GM18511 (cell line): Measurements from ENCODE around the gene GAL.
"Not testable (repeated sequence)": the region's sequence is repeated elsewhere in the genome, so short reads cannot be mapped to it uniquely, and the experiment has no call there.

Experiments
- ATAC-seq: cut with Tn5 transposase; IDR thresholded peaks from one replicate; pipeline ENCODE4 v1.9.1; 2021; ENCODE audit warnings: mild to moderate bottlenecking, moderate library complexity; ENCODE audit not compliant: unreplicated experiment

The GAL gene, protein sequence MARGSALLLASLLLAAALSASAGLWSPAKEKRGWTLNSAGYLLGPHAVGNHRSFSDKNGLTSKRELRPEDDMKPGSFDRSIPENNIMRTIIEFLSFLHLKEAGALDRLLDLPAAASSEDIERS

DNA sequence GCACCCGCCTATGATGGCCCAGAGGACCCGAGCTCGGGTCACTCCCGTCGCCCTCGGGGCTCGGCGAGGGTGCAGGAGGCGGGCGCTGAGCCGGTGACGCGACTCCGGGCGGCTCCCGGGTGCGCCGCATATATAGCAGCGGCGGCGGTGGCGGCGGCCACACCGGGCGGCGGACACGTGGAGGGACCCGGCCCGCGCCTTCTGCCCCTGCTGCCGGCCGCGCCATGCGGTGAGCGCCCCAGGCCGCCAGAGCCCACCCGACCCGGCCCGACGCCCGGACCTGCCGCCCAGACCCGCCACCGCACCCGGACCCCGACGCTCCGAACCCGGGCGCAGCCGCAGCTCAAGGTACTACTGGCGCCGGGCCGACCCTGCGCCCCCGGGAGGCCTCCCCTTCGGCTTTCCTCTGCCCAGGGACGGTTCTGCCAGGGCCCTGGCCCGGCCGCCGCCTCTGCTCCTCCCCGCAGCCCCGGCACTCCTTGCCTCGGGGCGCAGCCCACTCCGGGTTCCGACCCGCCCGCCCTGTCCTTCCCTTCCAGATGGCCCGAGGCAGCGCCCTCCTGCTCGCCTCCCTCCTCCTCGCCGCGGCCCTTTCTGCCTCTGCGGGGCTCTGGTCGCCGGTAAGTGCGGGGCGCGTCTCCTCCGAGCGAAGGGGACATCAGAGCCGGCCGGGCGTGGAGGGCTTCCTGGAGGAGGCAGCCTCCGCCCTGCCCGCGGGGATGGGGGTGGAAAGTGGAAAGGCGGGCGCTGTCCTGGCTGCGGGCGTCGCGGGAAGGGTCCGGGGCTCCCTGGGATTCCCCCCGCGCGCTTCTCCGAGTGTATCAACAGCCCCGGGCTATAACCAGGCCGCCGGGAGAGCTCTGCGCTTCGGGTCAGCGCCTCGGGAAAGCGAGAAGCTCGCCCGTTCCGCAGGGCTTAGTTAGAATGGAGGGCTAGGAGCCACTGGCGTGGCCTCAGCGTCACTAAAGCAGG, at the start of gene GAL:
Gene GAL, plus strand, starts transcription at position 160 of the 972 bp plus-strand sequence. Its CDS starts 380 bp downstream, at position 540.
- no peak for ATAC-seq

DNA sequence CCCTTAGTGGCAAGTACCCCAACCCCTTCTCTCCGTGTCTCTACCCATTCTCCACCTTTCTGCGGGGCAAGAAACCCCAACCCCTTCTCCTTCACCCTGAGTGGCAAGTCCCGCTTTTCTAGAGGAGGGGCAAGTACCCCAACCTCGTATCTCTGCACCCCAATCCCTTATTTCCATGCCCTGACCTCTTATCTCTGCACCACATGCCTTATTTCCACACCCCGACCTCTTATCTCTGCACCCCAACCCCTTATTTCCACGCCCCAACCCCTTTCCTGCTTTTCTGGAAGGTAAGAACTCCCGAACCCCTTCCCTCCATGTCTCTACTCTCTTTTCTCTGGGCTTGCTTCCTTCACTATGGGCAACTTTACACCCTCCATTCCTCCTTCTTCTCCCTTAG, 49.7 kb upstream of the GAL start:
- not testable (repeated sequence) for ATAC-seq

DNA sequence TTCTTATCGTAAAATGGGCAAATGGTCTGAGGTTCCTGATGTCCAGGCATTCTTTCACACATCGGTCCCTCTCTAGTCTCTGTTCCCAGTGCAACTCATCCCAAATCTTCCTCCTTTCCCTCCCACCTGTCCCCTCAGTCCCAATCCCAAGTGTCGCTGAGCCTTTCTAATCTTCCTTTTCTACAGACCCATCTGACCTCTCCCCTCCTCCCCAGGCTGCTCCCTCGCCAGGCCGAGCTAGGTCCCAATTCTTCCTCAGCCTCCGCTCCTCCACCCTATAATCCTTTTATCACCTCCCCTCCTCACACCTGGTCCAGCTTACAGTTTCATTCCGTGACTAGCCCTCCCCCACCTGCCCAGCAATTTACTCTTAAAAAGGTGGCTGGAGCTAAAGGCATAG, 49.2 kb upstream of the GAL start:
- ATAC-seq = not testable (repeated sequence)

DNA sequence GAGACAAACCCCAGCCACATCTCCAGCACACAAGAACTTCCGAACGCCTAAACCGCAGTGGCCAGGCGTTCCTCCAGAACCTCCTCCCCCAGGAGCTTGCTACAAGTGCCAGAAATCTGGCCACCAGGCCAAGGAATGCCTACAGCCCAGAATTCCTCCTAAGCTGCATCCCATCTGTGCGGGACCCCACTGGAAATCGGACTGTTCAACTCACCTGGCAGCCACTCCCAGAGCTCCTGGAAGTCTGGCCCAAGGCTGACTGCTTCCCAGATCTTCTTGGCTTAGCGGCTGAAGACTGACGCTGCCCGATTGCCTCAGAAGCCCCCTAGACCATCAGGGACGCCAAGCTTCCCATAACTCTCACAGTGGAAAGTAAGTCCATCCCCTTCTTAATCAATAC, 48.5 kb upstream of the GAL start:
- not testable (repeated sequence) for ATAC-seq

DNA sequence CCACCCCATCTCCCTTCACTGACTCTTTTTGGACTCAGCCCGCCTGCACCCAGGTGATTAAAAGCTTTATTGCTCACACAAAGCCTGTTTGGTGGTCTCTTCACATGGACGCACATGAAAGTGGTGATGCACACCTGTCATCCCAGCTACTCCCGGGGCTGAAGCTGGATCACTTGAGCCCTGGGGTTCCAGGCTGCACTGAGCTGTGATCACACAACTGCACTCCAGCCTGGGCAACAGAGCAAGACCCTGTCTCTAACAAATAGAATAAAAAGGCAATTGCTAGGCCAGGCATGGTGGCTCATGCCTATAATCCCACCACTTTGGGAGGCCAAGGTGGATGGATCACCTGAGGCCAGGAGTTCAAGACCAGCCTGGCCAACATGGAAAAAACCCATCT, 45.0 kb upstream of the GAL start:
- ATAC-seq = not testable (repeated sequence)

DNA sequence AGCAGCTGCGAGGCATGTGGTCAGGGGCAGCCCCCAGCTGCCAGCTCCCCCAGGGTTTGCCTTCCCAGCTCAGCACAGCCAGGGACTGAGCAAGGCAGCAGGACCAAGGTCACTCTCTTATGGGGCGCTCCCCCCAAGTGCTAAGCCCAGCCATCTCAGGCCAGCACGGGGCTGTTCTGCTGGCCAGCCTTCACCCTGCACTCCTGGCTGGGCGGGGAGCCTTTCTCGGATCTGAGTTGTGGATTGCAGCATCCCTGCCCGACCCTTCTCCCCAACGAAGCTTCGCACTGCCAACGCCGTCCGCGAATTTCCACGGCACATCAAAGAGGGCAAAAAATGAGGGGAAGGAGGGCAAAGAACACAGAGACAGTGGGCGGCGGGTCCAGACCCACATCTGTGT, 42.5 kb upstream of the GAL start:
- no peak for ATAC-seq

DNA sequence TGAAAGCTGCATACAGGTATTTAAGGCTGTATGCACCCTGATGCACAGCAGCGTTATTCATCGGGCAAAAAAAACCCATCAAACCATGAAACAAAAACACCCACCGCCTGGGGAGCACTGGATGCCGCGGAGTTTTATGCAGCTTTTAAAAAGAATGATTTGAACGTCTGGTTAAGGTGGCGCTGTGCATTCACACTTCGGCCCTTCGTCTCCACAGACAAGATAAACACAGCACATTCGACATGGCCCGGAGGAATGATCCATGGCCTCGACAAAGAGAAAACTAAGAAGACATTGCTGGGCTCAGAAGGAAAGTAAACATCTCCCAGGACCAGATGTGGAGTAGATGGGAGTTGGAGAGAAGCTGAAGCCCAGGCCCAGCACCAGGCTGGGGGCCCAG, 40.8 kb upstream of the GAL start:
- ATAC-seq = no peak

DNA sequence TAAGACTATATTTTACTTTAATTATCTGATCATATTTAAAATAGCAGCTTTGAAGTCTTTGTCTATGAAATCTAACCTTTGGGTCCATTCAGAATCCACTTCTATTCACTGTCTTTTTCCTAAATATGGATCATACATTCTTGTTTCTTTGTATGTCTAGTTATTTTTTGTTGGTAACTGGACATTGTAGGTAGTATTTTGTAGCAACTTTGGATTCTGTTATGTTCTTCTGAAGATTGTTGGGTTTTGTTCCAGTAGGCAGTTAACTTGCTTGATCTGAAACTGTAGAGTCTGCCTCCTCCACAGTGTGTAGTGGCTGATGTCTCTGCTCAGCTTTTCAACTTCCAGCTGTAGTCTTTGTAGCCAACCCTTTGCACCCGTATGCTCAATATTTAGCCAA, 37.5 kb upstream of the GAL start:
- no peak for ATAC-seq

DNA sequence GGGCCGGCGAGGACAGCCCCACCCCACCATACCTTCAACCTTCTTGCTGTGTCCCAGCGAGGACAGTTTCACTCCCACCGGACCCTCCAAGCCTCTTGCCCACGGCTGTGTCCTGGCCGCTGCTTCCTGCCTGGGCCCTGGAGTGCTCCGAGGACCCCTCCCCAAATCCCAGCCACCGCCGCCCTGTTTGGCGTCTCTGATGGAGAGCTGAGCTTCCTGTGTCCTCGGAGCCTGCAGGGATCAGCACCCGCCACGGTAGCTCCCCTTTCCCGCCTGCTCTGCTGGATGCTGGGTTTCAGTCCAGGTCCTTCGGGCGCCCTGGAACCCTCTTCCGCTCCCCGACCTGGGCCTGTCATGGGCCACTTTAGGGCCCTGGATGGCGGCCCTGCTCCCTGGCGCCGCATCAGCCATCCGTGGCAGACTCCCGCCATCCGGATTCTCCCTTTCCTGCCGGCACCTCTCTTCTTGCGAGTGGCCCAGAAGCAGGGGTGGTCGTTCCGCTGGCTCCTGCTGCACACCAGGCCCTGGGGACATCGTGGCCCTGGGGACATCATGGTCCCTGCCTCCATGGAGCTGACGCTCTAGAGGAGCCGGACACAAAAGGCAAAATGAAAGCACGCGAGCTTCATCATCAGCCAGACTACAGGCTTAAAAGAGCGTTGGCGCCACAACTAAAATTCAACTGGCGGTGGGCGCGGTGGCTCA, 34.3 kb upstream of the GAL start:
- ATAC-seq = no peak

DNA sequence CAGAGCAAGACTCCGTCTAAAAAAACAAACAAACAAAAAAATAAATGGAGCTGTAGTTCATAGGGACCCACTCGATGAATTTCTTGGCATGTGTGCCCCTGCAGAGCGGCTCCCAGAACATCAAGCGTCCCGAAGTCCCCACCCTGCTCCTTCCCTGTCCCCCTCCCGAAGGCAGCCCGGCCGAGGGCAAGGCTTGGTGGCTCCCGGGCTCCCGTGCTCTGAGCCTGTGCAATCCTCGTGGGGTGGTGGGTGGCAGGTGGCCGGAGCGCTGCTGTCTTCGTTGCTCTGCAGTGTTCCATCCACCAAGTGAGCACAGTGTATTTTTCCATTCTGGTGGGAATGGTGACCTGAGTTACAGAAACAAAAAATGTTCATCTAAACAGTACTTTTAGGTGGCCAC, 33.5 kb upstream of the GAL start:
- no peak for ATAC-seq

DNA sequence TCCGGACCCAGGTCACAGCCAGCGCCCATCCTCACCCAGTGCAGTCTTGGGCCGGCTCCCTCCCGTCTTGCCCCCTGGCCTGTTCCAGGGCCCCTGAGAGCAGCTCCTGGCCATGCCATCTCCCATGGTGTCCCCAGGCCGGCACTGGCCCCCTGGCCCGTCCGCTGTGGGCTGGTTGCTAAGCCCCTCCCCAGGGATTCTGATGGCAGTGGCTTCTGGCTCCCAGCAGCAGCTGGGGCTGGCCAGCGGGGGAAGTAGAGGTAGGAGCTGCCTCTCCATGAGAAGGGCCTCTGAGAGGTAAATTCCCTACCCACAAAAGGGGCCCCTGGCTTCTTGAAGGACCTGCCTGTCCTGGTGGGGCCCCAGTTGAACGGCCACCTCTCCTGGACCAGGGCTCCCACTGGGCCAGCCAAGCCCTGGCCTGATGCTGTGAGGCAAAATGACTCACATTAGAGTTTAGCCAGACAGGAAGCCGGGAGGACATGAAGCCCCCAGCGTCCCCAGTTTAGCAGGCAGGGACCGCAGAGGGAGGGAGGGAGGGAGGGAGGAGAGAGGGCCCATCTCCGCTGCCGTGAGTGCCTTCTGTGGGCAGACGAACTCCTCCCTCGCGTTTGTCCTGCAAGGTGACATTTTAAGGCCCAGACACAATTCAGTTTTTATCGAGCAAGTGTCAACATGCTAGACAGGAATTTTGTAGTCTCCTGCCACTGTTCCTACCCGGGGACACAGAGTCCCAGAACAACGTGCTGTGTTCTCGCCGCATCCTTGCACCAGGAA, 32.9 kb upstream of the GAL start:
- no peak for ATAC-seq

DNA sequence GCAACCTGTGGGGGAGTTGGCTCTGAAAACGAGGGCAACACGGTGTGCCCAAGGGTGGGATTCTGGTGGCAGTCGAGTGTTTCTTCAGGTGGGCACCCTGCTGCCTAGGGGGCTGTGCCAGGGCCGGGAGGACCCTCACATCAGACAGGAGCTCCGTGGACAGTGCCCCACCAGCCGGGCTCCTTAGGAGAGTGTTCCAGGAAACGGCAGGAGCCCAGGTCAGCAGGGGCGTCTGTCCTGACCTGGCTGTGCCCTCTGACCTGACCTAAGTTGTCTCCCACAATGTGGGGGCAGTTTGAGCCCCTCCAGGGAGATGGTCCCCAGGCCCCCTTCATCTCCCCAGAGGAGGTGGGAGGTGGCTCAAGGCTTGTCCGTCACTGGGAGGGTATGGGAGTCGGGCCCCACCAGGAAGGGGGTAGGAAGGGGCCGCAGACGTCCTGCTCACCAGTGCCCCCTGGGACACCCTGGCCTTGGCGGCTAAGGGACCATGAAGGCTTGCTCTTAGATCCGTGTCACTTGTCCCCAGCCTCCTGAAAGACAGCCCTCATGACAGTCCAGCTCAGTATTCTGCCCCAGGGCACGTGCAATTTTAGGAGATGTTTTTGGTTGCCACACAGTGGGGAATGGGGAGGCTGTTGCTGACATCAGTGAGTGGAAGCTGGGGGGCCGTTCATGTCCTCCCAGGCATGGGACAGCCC, 32.2 kb upstream of the GAL start:
- no peak for ATAC-seq

DNA sequence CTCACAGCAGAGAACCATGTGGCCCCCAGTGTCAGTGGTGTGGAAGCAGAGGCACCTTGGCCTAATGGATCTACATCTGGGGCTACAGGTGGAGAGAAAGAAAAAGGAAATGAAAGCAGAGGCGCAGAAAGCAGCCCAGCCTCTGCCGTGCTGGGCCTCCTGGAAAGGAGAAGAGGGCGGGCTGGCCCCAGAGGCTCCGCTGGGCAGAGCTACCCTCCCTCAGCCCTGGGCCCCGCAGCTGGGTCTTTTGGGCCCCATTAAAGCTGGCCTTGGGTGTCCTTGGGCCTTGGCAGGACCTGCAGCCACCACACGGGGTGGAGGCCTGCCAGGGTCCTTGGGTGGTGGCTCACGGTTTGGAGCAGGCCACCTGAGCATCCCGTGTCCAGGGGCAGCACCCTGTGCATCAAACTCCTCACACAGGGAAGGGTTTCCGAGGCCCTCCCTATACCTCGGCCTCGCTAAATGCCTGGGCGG, 31.6 kb upstream of the GAL start:
- no peak for ATAC-seq

DNA sequence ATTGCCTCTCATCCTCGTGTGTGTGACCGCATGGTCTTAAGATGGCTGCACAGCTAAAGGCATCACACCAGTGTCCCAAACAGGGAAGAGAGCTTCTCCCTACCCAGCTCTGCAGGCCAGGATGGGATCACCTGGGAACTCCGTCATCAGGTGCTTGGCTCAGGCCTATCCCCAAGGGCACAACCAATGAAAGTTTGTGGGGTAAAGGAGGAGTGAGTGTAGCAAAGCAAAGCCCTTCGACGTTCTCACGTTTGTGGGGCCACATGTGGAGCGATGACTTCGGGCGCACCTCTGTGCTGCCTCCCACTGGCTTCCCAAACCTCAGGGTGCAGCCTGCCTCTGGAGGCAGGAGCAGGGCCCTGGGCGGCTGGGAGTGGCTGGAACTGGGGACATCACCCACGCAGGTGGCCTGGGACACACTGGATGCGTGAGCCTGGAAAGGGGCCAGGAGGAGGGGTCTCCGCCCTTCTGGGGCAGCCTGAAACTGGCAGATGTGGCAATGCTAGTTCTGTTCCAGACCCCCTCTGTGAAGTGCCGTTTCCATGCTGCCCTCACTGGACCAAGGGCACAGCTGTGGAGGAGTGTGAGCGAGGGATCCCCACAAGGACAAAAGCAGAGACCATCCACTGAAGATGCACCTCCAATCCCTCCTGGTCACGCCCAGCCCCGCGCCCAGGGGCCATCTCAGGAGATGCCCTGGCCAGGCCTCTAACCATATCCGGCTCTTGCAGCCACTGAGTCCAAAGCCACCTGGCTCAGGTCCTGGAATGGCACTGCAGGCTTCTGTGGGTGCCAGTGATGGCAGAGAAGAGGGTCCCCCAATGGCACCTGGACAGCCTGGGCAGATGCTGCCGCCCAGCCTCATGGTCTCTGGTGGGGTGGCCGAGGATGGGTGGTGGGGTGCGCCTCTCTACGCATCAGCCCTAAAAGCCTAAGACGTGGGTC, 30.6 kb upstream of the GAL start:
- no peak for ATAC-seq

DNA sequence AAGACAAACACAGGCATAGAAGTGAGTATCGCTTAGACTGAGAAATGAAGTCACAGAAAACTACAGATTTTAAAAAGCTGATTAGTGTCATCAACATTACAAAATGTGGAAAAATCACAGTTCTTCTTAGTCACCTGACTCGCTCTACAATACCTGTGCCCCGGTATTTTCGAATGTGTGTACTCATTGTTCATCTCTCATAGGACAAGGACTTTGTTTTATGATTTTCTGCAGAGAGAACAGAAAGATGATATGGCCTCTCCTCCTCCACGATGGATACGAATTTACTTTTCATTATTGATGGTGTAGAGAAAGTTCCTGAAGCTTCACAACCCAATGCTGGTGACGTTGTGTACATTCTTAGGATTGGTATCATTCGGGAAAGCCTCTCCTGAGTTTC, 29.4 kb upstream of the GAL start:
- ATAC-seq = no peak

DNA sequence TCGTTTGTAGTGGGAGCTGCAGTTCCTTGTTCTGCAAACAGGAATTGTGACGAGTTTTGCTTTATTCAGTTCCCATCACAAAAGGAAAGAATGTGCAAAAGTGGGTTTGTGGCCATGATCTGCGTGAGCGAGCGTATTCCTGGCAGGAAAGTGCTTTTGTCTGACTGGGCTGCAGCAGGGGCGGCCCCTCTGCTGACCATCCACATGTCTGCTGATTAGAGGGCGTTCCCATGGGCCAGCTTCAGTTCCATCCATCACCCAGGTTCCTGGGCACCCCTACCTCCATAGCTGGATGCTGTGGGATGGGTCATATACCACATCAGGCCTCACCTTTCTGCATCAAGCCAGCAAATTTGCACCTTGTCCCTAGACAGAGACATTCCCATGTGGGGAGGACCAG, 28.9 kb upstream of the GAL start:
- no peak for ATAC-seq

DNA sequence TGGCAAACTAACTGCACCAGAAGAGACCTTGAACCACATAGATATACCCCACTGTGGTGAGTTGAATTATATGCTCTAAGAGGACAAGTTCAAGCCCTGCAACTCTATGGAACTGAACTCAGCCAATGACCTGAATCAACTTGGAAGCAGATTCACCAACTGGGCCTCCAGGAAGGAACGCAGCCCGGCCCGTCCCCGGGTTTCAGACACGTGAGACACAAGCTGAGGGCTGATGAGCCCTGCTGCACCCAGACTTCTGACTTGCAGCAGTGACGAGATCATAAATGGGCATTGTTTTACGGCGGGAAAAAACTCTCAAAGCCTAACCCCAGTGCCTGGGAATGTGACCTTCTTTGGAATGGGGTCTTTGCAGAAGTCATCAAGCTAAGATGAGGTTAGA, 28.5 kb upstream of the GAL start:
- no peak for ATAC-seq

DNA sequence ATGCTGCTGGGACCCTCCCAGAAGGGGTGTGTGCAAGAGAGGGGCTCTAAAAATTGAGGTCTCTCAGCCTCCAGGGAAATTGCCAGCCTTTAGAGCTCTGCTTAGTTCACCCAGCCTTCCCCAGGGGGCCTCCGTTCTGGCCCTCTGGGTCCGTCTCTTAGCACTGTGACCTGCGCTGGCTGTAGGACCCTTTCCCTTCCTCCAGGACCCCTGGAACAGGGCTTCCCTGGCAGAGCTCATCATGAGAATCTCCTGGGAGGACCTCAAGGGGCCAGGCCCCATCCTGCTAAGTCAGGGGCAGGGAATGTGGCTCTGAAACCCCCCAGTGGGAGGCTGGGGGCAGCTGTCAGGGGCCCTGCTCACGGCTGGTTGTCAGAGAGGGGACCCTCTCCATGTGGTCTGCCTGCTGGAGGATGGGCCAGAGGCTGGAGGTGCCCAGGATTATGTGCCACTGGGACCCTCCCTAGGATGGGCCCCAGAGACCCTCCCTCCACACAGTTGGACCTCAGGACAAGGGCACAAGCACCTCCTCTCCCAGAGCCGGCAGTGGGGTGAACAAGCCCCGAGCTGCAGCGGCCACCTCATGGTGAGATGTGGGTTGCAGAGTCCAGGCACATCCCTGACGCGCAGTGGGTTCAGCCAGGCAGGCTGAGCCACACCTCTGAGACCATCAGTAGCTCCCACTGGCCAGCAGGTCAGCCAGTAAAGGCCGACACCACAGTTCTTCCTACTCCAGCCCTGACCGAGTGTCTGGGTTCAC, 27.1 kb upstream of the GAL start:
- ATAC-seq = no peak

DNA sequence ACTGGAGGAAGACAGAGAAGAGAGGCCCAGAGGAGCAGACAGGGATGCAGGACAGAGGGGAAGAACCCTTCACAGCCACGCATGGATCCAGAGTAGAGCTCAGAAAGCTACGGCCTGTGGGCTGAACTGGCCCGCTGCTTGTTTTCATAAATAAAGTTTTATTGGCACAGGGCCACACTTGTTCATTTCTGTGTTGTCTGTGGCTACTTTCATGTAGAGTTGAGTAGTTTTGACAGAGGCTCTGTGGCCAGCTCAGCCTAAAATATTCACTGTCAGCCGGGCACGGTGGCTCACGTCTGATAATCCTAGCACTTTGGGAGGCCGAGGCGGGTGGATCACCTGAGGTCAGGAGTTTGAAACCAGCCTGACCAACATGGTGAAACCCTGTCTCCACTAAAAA, 26.2 kb upstream of the GAL start:
- ATAC-seq = no peak
